CD4-positive, alpha-beta memory T cell (primary cell): ENCODE data around the gene GPS2. TPM values are rescaled to one million over a fixed set of nuclear protein-coding genes. Genes with fewer than 3 reads are reported as not detected.
"Not testable (repeated sequence)": the region's sequence is repeated elsewhere in the genome, so short reads cannot be mapped to it uniquely, and the experiment has no call there.

ENCODE experiments used
- CTCF ChIA-PET: fragments of 350-600 bp; sonication (Branson Sonifier 250); formaldehyde crosslinking; loops from one replicate; lab custom pipeline; 2021; ENCODE audit warnings: inconsistent platforms; ENCODE audit not compliant: partially characterized antibody; lab: Charles Lee
- POLR2A ChIA-PET: fragments of 350-600 bp; sonication (Branson Sonifier 250); formaldehyde crosslinking; loops from one replicate; lab custom pipeline; 2021; ENCODE audit not compliant: partially characterized antibody; lab: Charles Lee
- DNase-seq, 5 donors: peaks; one replicate each; pipeline versions ENCODE4 v3.0.0 to v3.0.0-alpha.2; 2020 to 2022; ENCODE audit warnings: mixed read lengths in 1 of 5
- H3K27ac ChIP-seq: one replicate; pipeline ENCODE4 v1.7.0; 2013; ENCODE audit warnings: low read depth, low read length
- H3K27me3 ChIP-seq: 2 replicates; pipeline ENCODE4 v1.7.0; 2013; ENCODE audit warnings: mild to moderate bottlenecking, low read length, moderate library complexity; ENCODE audit not compliant: insufficient read depth
- H3K36me3 ChIP-seq: 2 replicates; pipeline ENCODE4 v1.7.0; 2013; ENCODE audit warnings: mild to moderate bottlenecking, low read length, moderate library complexity; ENCODE audit not compliant: insufficient read depth
- H3K4me1 ChIP-seq: 2 replicates; pipeline ENCODE4 v1.7.0; 2013; ENCODE audit warnings: mild to moderate bottlenecking, low read length, moderate library complexity; ENCODE audit not compliant: insufficient read depth
- H3K4me3 ChIP-seq, 2 donors: one replicate each; pipeline ENCODE4 v1.7.0; 2013; ENCODE audit warnings: low read length in 2 of 2, mild to moderate bottlenecking in 1 of 2
- H3K9me3 ChIP-seq, 2 donors: one replicate each; pipeline ENCODE4 v1.7.0; 2013; ENCODE audit warnings: low read length in 2 of 2, control low read depth in 1 of 2; ENCODE audit not compliant: control insufficient read depth in 1 of 2
- H3K27ac Mint-ChIP-seq, 7 donors: one replicate each; pipeline ENCODE4 v1.8.0; 2020 to 2021; ENCODE audit warnings: mixed read lengths in 7 of 7, mild to moderate bottlenecking in 6 of 7, inconsistent platforms in 3 of 7, moderate library complexity in 3 of 7
- H3K27me3 Mint-ChIP-seq, 2 donors: one replicate each; pipeline ENCODE4 v1.8.0; 2020 to 2021; ENCODE audit warnings: mixed read lengths in 2 of 2
- H3K36me3 Mint-ChIP-seq, 2 donors: one replicate each; pipeline ENCODE4 v1.8.0; 2020 to 2021; ENCODE audit warnings: mixed read lengths in 2 of 2, inconsistent platforms in 1 of 2, mild to moderate bottlenecking in 1 of 2
- H3K4me1 Mint-ChIP-seq, 4 donors: one replicate each; pipeline ENCODE4 v1.8.0; 2020 to 2021; ENCODE audit warnings: mixed read lengths in 4 of 4, mild to moderate bottlenecking in 1 of 4
- H3K4me3 Mint-ChIP-seq, 8 donors: one replicate each; pipeline ENCODE4 v1.8.0; 2020 to 2021; ENCODE audit warnings: mixed read lengths in 8 of 8, mild to moderate bottlenecking in 7 of 8, moderate library complexity in 6 of 8, inconsistent platforms in 3 of 8
- H3K9me3 Mint-ChIP-seq, 8 donors: one replicate each; pipeline ENCODE4 v1.8.0; 2020 to 2021; ENCODE audit warnings: mixed read lengths in 8 of 8, mild to moderate bottlenecking in 5 of 8, inconsistent platforms in 3 of 8, moderate library complexity in 1 of 8
- intact Hi-C: fragments of 100-400 bp; cut with micrococcal nuclease; formaldehyde crosslinking; loops from one replicate; pipeline ENCODE4 v1.15.1; 2023
- polyA plus RNA-seq, 2 donors: library from polyadenylated mRNA; unstranded; fragments of 300-500 nt; fragmentation: Illumina TruSeq; gene quantifications; one replicate each; pipeline ENCODE4 v1.2.3, GENCODE V29; 2021
- total RNA-seq, 2 experiments: library from RNA; stranded (reverse); gene quantifications; one replicate each; pipeline ENCODE4 v1.2.3, GENCODE V29; 2021

GPS2 gene
- total and polyA plus RNA-seq, 4 experiments from 2014 or later = 101 to 132 (median 123) TPM

DNA sequence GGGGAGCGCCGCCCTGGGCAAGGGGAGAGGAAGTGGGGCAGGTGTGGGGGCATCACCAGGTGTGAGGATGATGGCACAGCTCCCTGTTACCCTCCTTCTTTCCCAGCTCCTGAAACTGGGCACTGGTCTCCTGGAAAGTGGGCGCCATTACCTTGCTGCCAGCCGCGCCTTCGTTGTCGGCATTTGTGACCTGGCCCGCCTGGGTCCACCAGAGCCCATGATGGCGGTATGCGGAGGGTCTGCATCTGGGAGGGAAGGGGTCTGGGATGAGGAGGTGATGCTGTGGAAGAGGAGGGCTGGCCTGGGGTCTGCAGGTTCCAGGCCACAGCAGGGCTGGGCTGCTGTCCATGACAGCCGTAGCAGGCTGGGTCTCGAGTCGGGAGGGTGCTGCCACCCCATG is 26.7 kb upstream of the GPS2 start:
- Mint-ChIP-seq H3K27ac (peak overlapping the region in 4 of 7 donors; percentile 57 to 95 (median 76)), H3K27me3 (no peaks in the 10 kb centered on the region), H3K9me3 (peaks cover 0 to 2% (median 0%) of the 10 kb centered on the region in 8 donors), H3K4me3 (no peak overlapping the region), H3K4me1 (peaks cover 21 to 46% (median 33%) of the 10 kb centered on the region in 4 donors), H3K36me3 (peaks cover 38 to 64% of the 10 kb centered on the region in 2 donors)
- H3K27ac ChIP-seq = no peak overlapping the region
- CTCF ChIA-PET = interaction anchor here (1.0 to 3.9 kb wide), 5 partner anchors 8 to 219 kb away, joined by 3 to 12 read pairs (median 3); partner anchors contain the start of gene TMEM95
- no peak overlapping the region for H3K4me3 ChIP-seq
- peaks cover 64% of the 10 kb centered on the region for H3K36me3 ChIP-seq
- no peaks in the 10 kb centered on the region for H3K9me3 ChIP-seq
- POLR2A ChIA-PET = interaction anchor here (0.7 to 4.3 kb wide), 5 partner anchors 8 to 26 kb away, joined by 3 to 29 read pairs (median 4); partner anchors contain the start of gene NEURL4
- peaks cover 39% of the 10 kb centered on the region for H3K4me1 ChIP-seq
- intact Hi-C loops = no loop called here
- DNase-seq = no peak
- H3K27me3 ChIP-seq = no peaks in the 10 kb centered on the region

DNA sequence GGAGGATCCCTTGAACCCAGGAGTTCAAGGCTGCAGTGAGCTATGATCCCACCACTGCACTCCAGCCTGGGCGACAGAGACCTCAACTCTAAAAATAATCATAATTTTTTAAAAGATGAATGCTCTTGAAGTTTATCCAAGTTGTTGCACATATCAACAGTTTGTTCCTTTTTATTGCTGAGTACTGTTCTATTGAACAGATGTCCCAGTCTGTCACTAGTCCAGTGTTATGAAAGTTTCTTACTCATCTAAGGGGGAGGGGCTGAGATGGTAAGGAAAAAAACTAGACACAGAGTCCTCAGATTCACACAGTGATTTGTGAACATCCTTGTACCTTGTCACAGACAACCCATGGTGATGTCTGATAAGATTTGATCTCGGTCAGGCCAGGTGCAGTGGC is 25.0 kb upstream of the GPS2 start:
- Histone ChIP-seq H3K9me3 (no peaks in the 10 kb centered on the region), H3K27ac (no peak overlapping the region), H3K4me3 (no peak overlapping the region), H3K36me3 (peaks cover 49% of the 10 kb centered on the region), H3K4me1 (peaks cover 52% of the 10 kb centered on the region), H3K27me3 (no peaks in the 10 kb centered on the region)
- H3K27ac Mint-ChIP-seq = peak overlapping the region in 3 of 7 donors; percentile 48 to 83 (median 76)
- intact Hi-C loops = no loop called here
- ChIA-PET CTCF (interaction anchor here (1.1 to 5.8 kb wide), 4 partner anchors 10 to 125 kb away, joined by 3 to 58 read pairs (median 4); no protein-coding TSS in a partner anchor), POLR2A (interaction anchor here (4.3 to 7.0 kb wide), 4 partner anchors 8 to 44 kb away, joined by 22 to 146 read pairs (median 45); partner anchors contain the start of gene NEURL4)
- no peaks in the 10 kb centered on the region for H3K27me3 Mint-ChIP-seq
- H3K4me3 Mint-ChIP-seq = peak overlapping the region in 1 of 8 donors; percentile 33
- peaks cover 29 to 51% (median 41%) of the 10 kb centered on the region in 4 donors for H3K4me1 Mint-ChIP-seq
- no peak for DNase-seq
- peaks cover 0 to 2% (median 0%) of the 10 kb centered on the region in 8 donors for H3K9me3 Mint-ChIP-seq
- peaks cover 32 to 56% of the 10 kb centered on the region in 2 donors for H3K36me3 Mint-ChIP-seq

DNA sequence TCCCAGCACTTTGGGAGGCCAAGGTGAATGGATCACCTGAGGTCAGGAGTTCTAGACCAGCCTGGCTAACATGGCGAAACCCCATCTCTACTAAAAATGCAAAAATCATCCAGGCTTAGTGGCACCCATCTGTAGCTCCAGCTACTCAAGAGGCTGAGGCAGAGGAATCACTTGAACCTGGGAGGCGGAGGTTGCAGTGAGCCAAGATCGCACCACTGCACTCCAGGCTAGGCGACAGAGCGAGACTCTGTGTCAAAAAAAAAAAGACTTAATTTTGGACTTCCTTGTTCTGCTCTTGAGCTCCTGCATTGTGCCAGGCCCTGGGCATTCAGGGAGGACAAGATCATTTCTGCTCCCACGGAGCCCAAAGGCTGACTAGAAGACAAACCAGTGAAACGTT is 22.4 kb upstream of the GPS2 start:
- H3K9me3 Mint-ChIP-seq, H3K9me3 ChIP-seq, DNase-seq, H3K27me3 ChIP-seq, H3K27me3 Mint-ChIP-seq: not testable (repeated sequence)
- ChIA-PET CTCF (interaction anchor here (0.9 to 5.8 kb wide), 13 partner anchors 8 to 782 kb away, joined by 3 to 115 read pairs (median 14); partner anchors contain the start of genes GPS2, PHF23, TMEM102 and TMEM95), POLR2A (interaction anchor here (0.6 to 7.4 kb wide), 24 partner anchors 9 to 378 kb away, joined by 3 to 187 read pairs (median 11); partner anchors contain the start of genes CTDNEP1, GPS2, KCTD11 and MPDU1)
- Histone ChIP-seq H3K36me3 (peaks cover 25% of the 10 kb centered on the region), H3K4me3 (peak overlapping the region; percentile 94 to 98), H3K27ac (peak overlapping the region; percentile 74), H3K4me1 (peaks cover 75% of the 10 kb centered on the region)
- H3K4me1 Mint-ChIP-seq = peaks cover 32 to 69% (median 50%) of the 10 kb centered on the region in 4 donors
- H3K27ac Mint-ChIP-seq = peak overlapping the region; percentile 89 to 99 (median 97)
- intact Hi-C loops = loop anchor here (1.0 to 2.0 kb wide), 2 partner anchors 8 to 29 kb away; partner anchors contain the start of gene NEURL4
- peak overlapping the region; percentile 88 to 99 (median 98) for H3K4me3 Mint-ChIP-seq
- peaks cover 23 to 39% of the 10 kb centered on the region in 2 donors for H3K36me3 Mint-ChIP-seq

DNA sequence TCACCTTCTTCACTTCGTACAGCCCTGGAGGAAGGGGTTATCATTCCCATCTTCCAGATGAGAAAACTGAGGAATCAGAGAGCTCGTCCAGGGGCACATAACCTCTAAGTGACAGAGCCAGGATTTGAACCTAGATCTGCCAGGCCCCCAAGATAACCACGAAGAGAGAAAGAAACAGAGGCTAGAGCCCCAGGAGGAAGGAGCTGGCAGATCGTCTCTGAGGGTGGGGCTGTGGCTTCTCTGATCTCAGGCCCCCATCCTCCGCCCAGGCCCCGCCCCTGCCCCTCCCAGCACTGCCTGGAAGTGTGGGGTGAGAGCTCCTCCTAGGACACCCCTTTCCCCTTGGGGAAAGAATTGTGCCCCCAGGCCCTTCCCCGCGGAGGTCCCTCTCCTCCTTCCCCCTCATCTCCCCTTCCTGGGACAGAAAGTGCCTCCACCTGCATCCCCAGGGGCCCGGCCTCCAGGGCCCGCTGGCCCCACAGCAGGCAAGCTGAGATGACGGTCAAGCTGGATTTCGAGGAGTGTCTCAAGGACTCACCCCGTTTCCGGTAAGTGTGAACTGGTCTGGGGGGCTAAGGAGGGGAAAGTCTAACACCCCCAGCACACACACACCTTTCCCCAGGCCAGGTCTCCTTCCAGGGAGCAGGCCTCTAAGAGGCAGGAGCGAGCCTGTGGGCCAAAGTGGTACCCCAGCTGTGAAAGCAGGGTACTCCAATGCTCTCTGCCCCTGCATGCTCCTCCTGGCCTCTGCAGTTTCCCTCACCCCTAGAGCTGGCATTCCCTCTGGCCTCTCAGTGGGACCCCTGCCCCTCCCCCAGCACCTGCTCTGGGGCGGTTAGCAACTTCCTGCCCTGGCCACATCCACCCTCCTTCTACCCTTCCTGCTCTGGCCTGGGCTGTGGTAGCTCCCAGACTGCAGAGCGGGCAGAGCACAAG is 21.3 kb upstream of the GPS2 start, which contains the start of gene ACAP1:
Gene ACAP1, plus strand, starts transcription at position 290 of the 936 bp plus-strand sequence. Its CDS starts 206 bp downstream, at position 496.
- Mint-ChIP-seq H3K4me3 (peak within 1 kb of the TSS; percentile 88 to 99 (median 98)), H3K4me1 (peaks cover 38 to 75% (median 56%) of the 10 kb centered on the region in 4 donors), H3K27ac (peak within 1 kb of the TSS; percentile 89 to 99 (median 97)), H3K9me3 (peaks cover 0 to under 1% (median 0%) of the 10 kb centered on the region in 8 donors), H3K36me3 (peaks cover 21 to 29% of the 10 kb centered on the region in 2 donors), H3K27me3 (no peaks in the 10 kb centered on the region)
- Histone ChIP-seq H3K27me3 (no peaks in the 10 kb centered on the region), H3K36me3 (peaks cover 15% of the 10 kb centered on the region), H3K9me3 (no peaks in the 10 kb centered on the region), H3K4me1 (peaks cover 81% of the 10 kb centered on the region), H3K27ac (peak within 1 kb of the TSS; percentile 74), H3K4me3 (peak within 1 kb of the TSS; percentile 94 to 98)
- DNase-seq = peak; percentile 78 to 90 (median 81)
- ChIA-PET POLR2A (interaction anchor here (0.6 to 7.4 kb wide), 40 partner anchors 8 to 508 kb away, joined by 3 to 187 read pairs (median 6); partner anchors contain the start of genes ACADVL, CTDNEP1, DLG4 and DVL2), CTCF (interaction anchor here (0.6 to 5.8 kb wide), 28 partner anchors 9 to 783 kb away, joined by 3 to 115 read pairs (median 5); partner anchors contain the start of genes GPS2, PHF23, TMEM102 and TMEM95)
- intact Hi-C loops = loop anchor here (1.0 to 2.0 kb wide), 5 partner anchors 7 to 68 kb away; partner anchors contain the start of genes NEURL4 and TMEM256

DNA sequence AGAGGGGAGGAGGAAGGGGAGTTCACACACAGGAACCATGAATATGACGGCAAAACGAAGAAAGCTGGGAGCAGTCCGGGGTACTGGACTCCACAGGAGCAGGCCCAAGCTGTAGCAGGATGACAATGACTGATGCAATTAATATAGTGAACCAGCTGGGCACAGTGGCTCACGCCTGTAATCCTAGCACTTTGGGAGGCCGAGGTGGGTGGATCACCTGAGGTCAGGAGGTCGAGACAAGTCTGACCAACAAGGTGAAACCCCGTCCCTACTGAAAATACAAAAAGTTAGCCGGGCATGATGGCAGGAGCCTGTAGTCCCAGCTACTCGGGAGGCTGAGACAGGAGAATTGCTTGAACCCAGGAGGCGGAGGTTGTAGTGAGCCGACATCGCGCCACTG is 20.6 kb upstream of the GPS2 start:
- ChIA-PET POLR2A (interaction anchor here (0.6 to 7.4 kb wide), 30 partner anchors 11 to 351 kb away, joined by 3 to 187 read pairs (median 10); partner anchors contain the start of genes ACADVL, CTDNEP1, DLG4 and DVL2), CTCF (interaction anchor here (0.6 to 5.8 kb wide), 24 partner anchors 10 to 783 kb away, joined by 3 to 115 read pairs (median 5); partner anchors contain the start of genes GPS2, TMEM102, TMEM95 and TP53)
- H3K9me3 Mint-ChIP-seq, H3K27me3 ChIP-seq, H3K4me3 ChIP-seq, DNase-seq, H3K36me3 ChIP-seq, H3K27me3 Mint-ChIP-seq, H3K9me3 ChIP-seq: not testable (repeated sequence)
- Mint-ChIP-seq H3K4me1 (peaks cover 38 to 76% (median 57%) of the 10 kb centered on the region in 4 donors), H3K4me3 (peak overlapping the region; percentile 59 to 99 (median 94)), H3K27ac (peak overlapping the region; percentile 89 to 99 (median 97)), H3K36me3 (peaks cover 18 to 25% of the 10 kb centered on the region in 2 donors)
- H3K27ac ChIP-seq = peak overlapping the region; percentile 74
- intact Hi-C loops = loop anchor here (1.0 to 2.0 kb wide), 4 partner anchors 11 to 69 kb away; partner anchors contain the start of gene TMEM256
- peaks cover 80% of the 10 kb centered on the region for H3K4me1 ChIP-seq

DNA sequence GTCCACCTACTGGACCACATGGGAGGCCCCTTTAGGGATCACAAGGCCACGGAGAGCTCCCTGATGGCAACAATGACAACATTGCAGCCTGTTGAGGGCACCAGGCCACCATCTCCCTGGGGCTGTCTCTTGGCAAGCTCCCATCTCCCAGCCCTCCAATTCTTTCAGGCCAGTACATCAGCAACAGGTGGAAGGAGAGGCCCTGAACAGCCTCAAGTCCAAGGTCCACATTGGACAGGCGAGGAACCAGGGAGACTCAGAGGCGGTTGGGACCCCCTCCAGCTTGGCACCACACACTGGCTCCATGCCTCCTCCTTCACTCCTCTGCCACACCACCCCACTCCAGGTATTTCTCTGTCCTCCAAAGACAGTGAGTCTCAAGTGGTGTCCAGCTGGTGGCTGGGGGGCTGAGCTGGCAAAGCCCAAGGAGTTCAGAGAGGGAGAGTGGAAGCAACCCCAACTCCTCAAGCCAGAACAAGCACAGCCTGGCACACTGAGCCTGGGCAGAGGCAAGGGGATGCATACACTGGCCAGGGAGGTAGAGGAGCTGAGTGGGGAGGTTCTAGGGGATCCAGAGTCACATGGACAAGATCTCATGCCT is 19.9 kb upstream of the GPS2 start:
- Mint-ChIP-seq H3K4me3 (peak overlapping the region; percentile 59 to 99 (median 80)), H3K9me3 (no peaks in the 10 kb centered on the region), H3K36me3 (peaks cover 14 to 20% of the 10 kb centered on the region in 2 donors), H3K4me1 (peaks cover 38 to 77% (median 57%) of the 10 kb centered on the region in 4 donors), H3K27ac (peak overlapping the region in 6 of 7 donors; percentile 85 to 99 (median 94)), H3K27me3 (no peaks in the 10 kb centered on the region)
- Histone ChIP-seq H3K4me1 (peaks cover 86% of the 10 kb centered on the region), H3K27me3 (no peaks in the 10 kb centered on the region), H3K9me3 (no peaks in the 10 kb centered on the region), H3K4me3 (no peak overlapping the region), H3K36me3 (peaks cover 6% of the 10 kb centered on the region), H3K27ac (no peak overlapping the region)
- POLR2A ChIA-PET = interaction anchor here (0.6 to 7.4 kb wide), 15 partner anchors 13 to 252 kb away, joined by 3 to 187 read pairs (median 11); partner anchors contain the start of genes ACADVL, DLG4, GABARAP and GPS2
- DNase-seq = peak in 1 of 5 donors; percentile 27
- intact Hi-C loops = no loop called here
- CTCF ChIA-PET = interaction anchor here (1.0 to 5.8 kb wide), 15 partner anchors 10 to 289 kb away, joined by 3 to 115 read pairs (median 8); partner anchors contain the start of genes GPS2, TMEM102 and TMEM95
